Thyroid gland (tissue), 4 donors: Measurements from ENCODE around the gene FBXO24.

ENCODE experiments used
- POLR2A ChIP-seq, 2 donors: fragments of 450-650 bp; IDR thresholded peaks; one replicate each; pipeline ENCODE4 v1.6.1; 2017; ENCODE audit warnings: antibody characterized with exemption in 2 of 2, mild to moderate bottlenecking in 2 of 2, moderate library complexity in 1 of 2
- TF ChIP-seq, protein P1 (sequence below), 6 experiments: fragments of 200-600 bp in 3 of 6; fragments of 450-650 bp in 3 of 6; sonication (generic) in 3 of 6; IDR thresholded peaks; one replicate each; pipeline ENCODE4 v1.5.1; 2016 to 2019; ENCODE audit warnings: antibody characterized with exemption in 6 of 6, mild to moderate bottlenecking in 2 of 6, inconsistent platforms in 1 of 6, moderate library complexity in 1 of 6

- TF ChIP-seq, protein P1, sequence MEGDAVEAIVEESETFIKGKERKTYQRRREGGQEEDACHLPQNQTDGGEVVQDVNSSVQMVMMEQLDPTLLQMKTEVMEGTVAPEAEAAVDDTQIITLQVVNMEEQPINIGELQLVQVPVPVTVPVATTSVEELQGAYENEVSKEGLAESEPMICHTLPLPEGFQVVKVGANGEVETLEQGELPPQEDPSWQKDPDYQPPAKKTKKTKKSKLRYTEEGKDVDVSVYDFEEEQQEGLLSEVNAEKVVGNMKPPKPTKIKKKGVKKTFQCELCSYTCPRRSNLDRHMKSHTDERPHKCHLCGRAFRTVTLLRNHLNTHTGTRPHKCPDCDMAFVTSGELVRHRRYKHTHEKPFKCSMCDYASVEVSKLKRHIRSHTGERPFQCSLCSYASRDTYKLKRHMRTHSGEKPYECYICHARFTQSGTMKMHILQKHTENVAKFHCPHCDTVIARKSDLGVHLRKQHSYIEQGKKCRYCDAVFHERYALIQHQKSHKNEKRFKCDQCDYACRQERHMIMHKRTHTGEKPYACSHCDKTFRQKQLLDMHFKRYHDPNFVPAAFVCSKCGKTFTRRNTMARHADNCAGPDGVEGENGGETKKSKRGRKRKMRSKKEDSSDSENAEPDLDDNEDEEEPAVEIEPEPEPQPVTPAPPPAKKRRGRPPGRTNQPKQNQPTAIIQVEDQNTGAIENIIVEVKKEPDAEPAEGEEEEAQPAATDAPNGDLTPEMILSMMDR (IDR thresholded peaks at IDR 0.05) = no peak
- no peak for TF ChIP-seq POLR2A (IDR thresholded peaks at IDR 0.05)
These were observed 13.0 kb upstream of the FBXO24 start for GRCh38 chr7:100572949-100573675.
